ENCODE results near the gene MON1B. TPM values are rescaled to one million over a fixed set of nuclear protein-coding genes. Genes with fewer than 3 reads are reported as not detected.
A peak's percentile ranks its signal among the peaks of the same experiment; 100 is the strongest.
"Not testable (repeated sequence)": the region's sequence is repeated elsewhere in the genome, so short reads cannot be mapped to it uniquely, and the experiment has no call there.

MON1B gene
- total and polyA plus RNA-seq, 2 donors: 7.9 to 14.3 TPM

DNA sequence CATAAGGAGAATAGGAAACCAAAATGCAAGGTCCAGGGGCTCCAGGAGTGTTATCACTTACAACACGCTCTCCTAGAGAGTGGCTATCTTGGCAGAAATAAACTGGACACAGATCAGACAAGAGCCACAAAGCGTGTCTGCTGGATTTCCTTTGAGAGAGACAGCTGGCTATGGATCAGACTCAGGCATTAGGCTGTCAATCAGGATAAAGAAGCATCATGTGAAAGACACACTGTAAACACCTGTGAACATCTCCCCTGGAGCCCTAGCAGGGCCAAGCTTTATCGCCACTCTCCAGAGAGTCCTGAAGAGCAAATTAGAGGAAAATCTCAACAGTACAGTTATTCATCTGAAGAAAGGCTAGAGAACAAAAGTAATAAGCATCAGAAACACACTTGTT, 34.2 kb downstream of the MON1B start:
- Histone ChIP-seq H3K27ac (ENCODE audit: low read depth in 1 of 2, low read length in 1 of 2) (no peak overlapping the region), H3K4me1 (ENCODE audit: control insufficient read depth in 2 of 2, insufficient read depth in 2 of 2, low read length in 2 of 2) (no peaks in the 10 kb centered on the region), H3K4me3 (ENCODE audit: low read length in 2 of 2) (no peak overlapping the region), H3K36me3 (ENCODE audit: control insufficient read depth in 2 of 2, insufficient read depth in 2 of 2, low read length in 1 of 2) (no peaks in the 10 kb centered on the region), H3K9me3 (ENCODE audit: control insufficient read depth in 2 of 2, insufficient read depth in 1 of 2, low read length in 1 of 2) (no peaks in the 10 kb centered on the region), H3K27me3 (ENCODE audit: control insufficient read depth in 2 of 2, insufficient read depth in 1 of 2, low read length in 1 of 2) (no peaks in the 10 kb centered on the region)
- WGBS: 97% methylated on average over 3 of the region's 3 CpGs
- DNase-seq (ENCODE audit: low read depth in 6 of 9, low spot score in 9 of 9): no peak

DNA sequence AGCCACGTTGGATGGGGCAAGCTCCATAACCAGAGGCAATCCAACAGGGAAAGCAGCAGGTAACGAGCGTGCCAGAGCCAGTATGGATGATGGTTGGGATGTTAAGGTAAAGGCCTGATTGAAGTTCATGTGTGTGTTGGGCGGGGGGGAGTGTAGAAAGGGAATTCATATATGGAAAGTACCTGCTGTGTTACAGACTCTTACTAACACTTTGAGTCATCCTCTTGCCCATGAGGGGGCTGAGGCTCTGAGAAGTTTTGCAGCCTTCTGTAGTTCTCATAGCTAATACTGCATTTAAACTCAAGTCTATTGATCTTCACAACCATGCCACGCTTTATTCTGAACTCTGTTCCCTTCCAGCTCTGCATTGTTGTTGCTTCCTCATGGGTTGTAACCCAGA, 36.8 kb downstream of the MON1B start:
- WGBS: 96% methylated on average over 5 of the region's 5 CpGs
- no peaks in the 10 kb centered on the region for H3K27me3 ChIP-seq (ENCODE audit: control insufficient read depth in 2 of 2, insufficient read depth in 1 of 2, low read length in 1 of 2)

DNA sequence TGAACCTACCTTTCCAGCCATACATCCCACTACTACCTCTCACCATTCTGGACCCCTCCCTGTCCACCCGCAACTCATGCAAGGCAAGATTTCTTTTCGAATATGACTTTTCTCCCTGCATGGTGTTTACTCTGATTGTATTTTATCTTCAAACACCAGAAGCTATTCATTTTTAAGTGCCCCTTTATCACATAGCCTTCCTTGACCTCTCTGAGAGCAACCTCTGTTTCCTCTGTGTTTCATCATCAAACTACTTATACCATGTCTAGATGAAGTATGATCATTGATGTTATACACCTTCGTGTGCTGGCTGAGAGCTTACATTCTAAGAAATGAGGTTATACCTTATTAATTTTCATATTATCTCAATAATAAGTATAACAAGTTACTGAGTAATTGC, 40.1 kb downstream of the MON1B start:
- Histone ChIP-seq H3K27ac (ENCODE audit: low read depth in 1 of 2, low read length in 1 of 2) (no peak overlapping the region), H3K4me1 (ENCODE audit: control insufficient read depth in 2 of 2, insufficient read depth in 2 of 2, low read length in 2 of 2) (no peaks in the 10 kb centered on the region), H3K27me3 (ENCODE audit: control insufficient read depth in 2 of 2, insufficient read depth in 1 of 2, low read length in 1 of 2) (no peaks in the 10 kb centered on the region), H3K9me3 (ENCODE audit: control insufficient read depth in 2 of 2, insufficient read depth in 1 of 2, low read length in 1 of 2) (no peaks in the 10 kb centered on the region), H3K4me3 (ENCODE audit: low read length in 2 of 2) (no peak overlapping the region), H3K36me3 (ENCODE audit: control insufficient read depth in 2 of 2, insufficient read depth in 2 of 2, low read length in 1 of 2) (no peaks in the 10 kb centered on the region)
- 80% methylated on average over 3 of the region's 3 CpGs for WGBS
- DNase-seq (ENCODE audit: low read depth in 6 of 9, low spot score in 9 of 9): no peak

More for the DNA sequence above, 36.8 kb downstream of the MON1B start:
- Histone ChIP-seq H3K36me3 (ENCODE audit: control insufficient read depth in 2 of 2, insufficient read depth in 2 of 2, low read length in 1 of 2) (no peaks in the 10 kb centered on the region), H3K27ac (ENCODE audit: low read depth in 1 of 2, low read length in 1 of 2) (no peak overlapping the region), H3K9me3 (ENCODE audit: control insufficient read depth in 2 of 2, insufficient read depth in 1 of 2, low read length in 1 of 2) (no peaks in the 10 kb centered on the region), H3K4me3 (ENCODE audit: low read length in 2 of 2) (no peak overlapping the region), H3K4me1 (ENCODE audit: control insufficient read depth in 2 of 2, insufficient read depth in 2 of 2, low read length in 2 of 2) (no peaks in the 10 kb centered on the region)
- no peak for DNase-seq (ENCODE audit: low read depth in 6 of 9, low spot score in 9 of 9)

DNA sequence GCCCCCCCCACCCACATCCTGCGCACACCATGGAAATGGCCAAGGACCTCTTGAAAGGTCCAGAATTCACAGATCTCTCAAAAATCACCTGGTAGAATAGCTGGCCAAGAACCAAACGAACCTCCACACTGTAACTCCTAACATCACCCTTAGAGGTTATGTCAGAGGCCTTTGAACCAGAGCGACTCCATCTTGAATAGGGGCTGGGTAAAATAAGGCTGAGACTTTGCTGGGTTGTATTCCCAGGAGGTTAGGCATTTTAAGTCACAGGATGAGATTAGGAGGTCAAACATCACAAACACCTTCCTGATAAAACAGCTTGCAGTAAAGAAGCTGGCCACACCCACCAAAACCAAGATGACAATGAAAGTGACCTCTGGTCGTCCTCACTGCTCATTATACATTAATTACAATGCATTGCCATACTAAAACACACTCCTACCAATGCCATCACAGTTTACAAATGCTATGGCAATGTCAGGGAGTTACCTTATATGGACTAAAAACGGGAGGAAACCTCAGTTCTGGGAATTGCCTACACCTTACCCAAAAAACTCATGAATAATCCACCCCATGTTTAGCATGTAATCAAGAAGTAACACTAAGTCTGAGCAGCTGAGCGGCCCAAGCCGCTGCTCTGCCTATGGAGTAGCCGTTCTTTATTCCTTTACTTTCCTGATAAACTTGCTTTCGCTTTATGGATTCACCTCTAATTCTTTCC, 43.0 kb downstream of the MON1B start:
- no peaks in the 10 kb centered on the region for H3K4me1 ChIP-seq (ENCODE audit: control insufficient read depth in 2 of 2, insufficient read depth in 2 of 2, low read length in 2 of 2)
- H3K36me3 ChIP-seq (ENCODE audit: control insufficient read depth in 2 of 2, insufficient read depth in 2 of 2, low read length in 1 of 2): no peaks in the 10 kb centered on the region
- peaks cover 0 to 2% of the 10 kb centered on the region in 2 donors for H3K27me3 ChIP-seq (ENCODE audit: control insufficient read depth in 2 of 2, insufficient read depth in 1 of 2, low read length in 1 of 2)
- no peaks in the 10 kb centered on the region for H3K9me3 ChIP-seq (ENCODE audit: control insufficient read depth in 2 of 2, insufficient read depth in 1 of 2, low read length in 1 of 2)
- no peak overlapping the region for H3K4me3 ChIP-seq (ENCODE audit: low read length in 2 of 2)
- H3K27ac ChIP-seq (ENCODE audit: low read depth in 1 of 2, low read length in 1 of 2): no peak overlapping the region
- DNase-seq (ENCODE audit: low read depth in 6 of 9, low spot score in 9 of 9): no peak
- 86% methylated on average over 9 of the region's 9 CpGs for WGBS

DNA sequence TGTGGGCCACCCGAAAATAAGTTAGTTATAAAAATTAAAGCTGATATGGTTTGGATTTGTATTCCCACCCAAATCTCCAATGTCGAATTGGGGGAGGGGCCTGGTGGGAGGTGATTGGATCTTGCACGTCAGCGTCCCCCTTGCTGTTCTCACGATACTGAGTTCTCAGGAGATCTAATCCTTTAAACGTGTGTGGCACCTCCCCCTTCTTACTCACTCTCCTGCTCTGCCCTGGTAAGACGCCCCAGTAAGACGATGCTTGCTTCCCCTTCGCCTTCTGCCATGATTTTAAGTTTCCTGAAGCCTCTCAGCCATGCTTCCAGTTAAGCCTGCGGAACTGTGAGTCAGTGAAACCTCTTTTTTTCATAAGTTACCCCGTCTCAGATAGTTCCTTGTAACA, 43.6 kb downstream of the MON1B start:
- H3K27ac ChIP-seq (ENCODE audit: low read depth in 1 of 2, low read length in 1 of 2): no peak overlapping the region
- DNase-seq (ENCODE audit: low read depth in 6 of 9, low spot score in 9 of 9): no peak
- no peak overlapping the region for H3K4me3 ChIP-seq (ENCODE audit: low read length in 2 of 2)
- WGBS: 35% methylated on average over 11 of the region's 11 CpGs
- H3K4me1 ChIP-seq (ENCODE audit: control insufficient read depth in 2 of 2, insufficient read depth in 2 of 2, low read length in 2 of 2): no peaks in the 10 kb centered on the region
- H3K9me3 ChIP-seq (ENCODE audit: control insufficient read depth in 2 of 2, insufficient read depth in 1 of 2, low read length in 1 of 2): no peaks in the 10 kb centered on the region
- H3K27me3 ChIP-seq (ENCODE audit: control insufficient read depth in 2 of 2, insufficient read depth in 1 of 2, low read length in 1 of 2): peaks cover 0 to 2% of the 10 kb centered on the region in 2 donors
- no peaks in the 10 kb centered on the region for H3K36me3 ChIP-seq (ENCODE audit: control insufficient read depth in 2 of 2, insufficient read depth in 2 of 2, low read length in 1 of 2)

DNA sequence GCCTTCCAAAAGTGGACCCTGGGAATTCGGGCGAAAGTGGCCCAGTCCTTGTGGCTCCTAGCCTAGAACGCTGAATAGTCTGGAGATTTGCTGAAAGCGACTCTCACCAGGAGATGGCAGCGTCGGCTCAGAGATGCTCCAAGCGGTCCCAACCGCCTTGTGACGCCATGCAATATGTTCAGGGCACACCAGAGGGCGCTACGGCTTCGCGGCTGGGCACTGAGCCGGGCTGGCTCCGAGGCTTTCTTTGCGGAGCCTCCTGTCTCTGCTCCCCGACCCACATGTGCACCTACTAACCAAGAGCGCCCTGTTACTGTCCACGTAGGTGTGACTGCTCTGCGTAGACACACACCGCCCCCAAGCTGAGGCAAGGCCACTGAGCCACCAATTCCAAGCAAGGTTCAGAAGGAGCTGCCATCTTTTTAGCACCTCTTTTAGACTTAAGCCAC, 45.1 kb downstream of the MON1B start:
- no peaks in the 10 kb centered on the region for H3K9me3 ChIP-seq (ENCODE audit: control insufficient read depth in 2 of 2, insufficient read depth in 1 of 2, low read length in 1 of 2)
- no peaks in the 10 kb centered on the region for H3K4me1 ChIP-seq (ENCODE audit: control insufficient read depth in 2 of 2, insufficient read depth in 2 of 2, low read length in 2 of 2)
- peaks cover 0 to 2% of the 10 kb centered on the region in 2 donors for H3K27me3 ChIP-seq (ENCODE audit: control insufficient read depth in 2 of 2, insufficient read depth in 1 of 2, low read length in 1 of 2)
- no peak overlapping the region for H3K4me3 ChIP-seq (ENCODE audit: low read length in 2 of 2)
- no peaks in the 10 kb centered on the region for H3K36me3 ChIP-seq (ENCODE audit: control insufficient read depth in 2 of 2, insufficient read depth in 2 of 2, low read length in 1 of 2)
- H3K27ac ChIP-seq (ENCODE audit: low read depth in 1 of 2, low read length in 1 of 2): no peak overlapping the region
- WGBS: 2% methylated on average over 21 of the region's 21 CpGs
- peak; percentile 65 to 93 (median 82) for DNase-seq (ENCODE audit: low read depth in 6 of 9, low spot score in 9 of 9)

DNA sequence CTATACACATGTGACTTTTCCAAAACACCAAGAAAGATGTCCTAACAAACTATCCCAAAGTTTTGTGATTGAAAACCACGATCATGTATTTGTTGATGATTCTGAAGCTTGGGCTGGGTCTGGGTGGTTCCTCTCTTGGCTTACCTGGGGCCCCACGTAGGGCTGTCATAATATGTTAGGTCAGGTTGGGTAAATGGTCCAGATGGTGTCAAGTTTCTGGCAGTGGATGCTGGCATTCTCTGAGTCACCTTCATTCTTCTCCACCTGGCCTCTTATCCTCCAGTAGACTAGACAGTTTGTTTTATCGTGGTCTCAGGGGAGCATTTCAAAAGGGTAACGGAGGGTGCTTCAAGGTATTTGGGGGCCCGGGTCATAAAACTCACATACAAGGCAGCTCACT, 47.6 kb downstream of the MON1B start:
- Histone ChIP-seq H3K27ac (ENCODE audit: low read depth in 1 of 2, low read length in 1 of 2) (no peak overlapping the region), H3K36me3 (ENCODE audit: control insufficient read depth in 2 of 2, insufficient read depth in 2 of 2, low read length in 1 of 2) (no peaks in the 10 kb centered on the region), H3K9me3 (ENCODE audit: control insufficient read depth in 2 of 2, insufficient read depth in 1 of 2, low read length in 1 of 2) (no peaks in the 10 kb centered on the region), H3K27me3 (ENCODE audit: control insufficient read depth in 2 of 2, insufficient read depth in 1 of 2, low read length in 1 of 2) (peaks cover 0 to 2% of the 10 kb centered on the region in 2 donors), H3K4me1 (ENCODE audit: control insufficient read depth in 2 of 2, insufficient read depth in 2 of 2, low read length in 2 of 2) (no peaks in the 10 kb centered on the region), H3K4me3 (ENCODE audit: low read length in 2 of 2) (no peak overlapping the region)
- WGBS: 85% methylated on average over 5 of the region's 5 CpGs
- no peak for DNase-seq (ENCODE audit: low read depth in 6 of 9, low spot score in 9 of 9)

DNA sequence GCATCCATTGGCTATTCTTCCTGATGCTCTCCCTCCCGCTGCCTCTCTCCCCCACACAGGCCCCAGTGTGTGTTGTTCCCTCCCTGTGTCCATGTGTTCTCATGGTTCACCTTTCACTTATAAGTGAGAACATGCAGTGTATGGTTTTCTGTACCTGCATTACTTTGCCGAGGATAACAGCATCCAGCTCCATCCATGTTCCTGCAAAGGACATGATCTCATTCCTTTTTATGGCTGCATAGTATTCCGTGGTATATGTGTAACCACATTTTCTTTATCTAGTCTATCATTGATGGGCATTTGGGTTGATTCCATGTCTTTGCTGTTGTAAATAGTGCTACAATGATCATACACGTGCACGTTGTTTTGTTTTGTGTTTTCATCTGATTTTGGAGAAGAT, 51.5 kb downstream of the MON1B start:
- not testable (repeated sequence) for H3K4me3 ChIP-seq (ENCODE audit: low read length in 2 of 2); H3K27ac ChIP-seq (ENCODE audit: low read depth in 1 of 2, low read length in 1 of 2); H3K27me3 ChIP-seq (ENCODE audit: control insufficient read depth in 2 of 2, insufficient read depth in 1 of 2, low read length in 1 of 2); H3K36me3 ChIP-seq (ENCODE audit: control insufficient read depth in 2 of 2, insufficient read depth in 2 of 2, low read length in 1 of 2); H3K9me3 ChIP-seq (ENCODE audit: control insufficient read depth in 2 of 2, insufficient read depth in 1 of 2, low read length in 1 of 2); DNase-seq (ENCODE audit: low read depth in 6 of 9, low spot score in 9 of 9); H3K4me1 ChIP-seq (ENCODE audit: control insufficient read depth in 2 of 2, insufficient read depth in 2 of 2, low read length in 2 of 2)
- 98% methylated on average over 5 of the region's 5 CpGs for WGBS

DNA sequence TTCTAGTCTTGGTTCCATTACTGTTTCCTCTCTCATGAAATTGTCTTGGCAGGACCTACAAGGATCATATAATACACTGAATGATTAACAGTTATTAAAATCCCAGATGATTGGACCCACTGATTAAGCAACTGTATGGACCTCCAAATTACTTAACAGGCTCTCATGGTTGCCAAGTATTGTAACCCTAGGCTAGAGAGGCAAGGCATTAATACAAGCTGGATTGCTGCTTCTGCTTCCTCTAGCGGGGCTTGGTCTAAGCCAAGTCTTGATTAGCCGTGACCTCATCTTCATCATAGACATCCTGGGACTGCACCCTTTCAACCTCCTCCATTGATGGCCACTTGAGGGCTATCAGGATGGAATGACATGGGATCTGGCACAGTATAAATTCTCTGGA, 55.2 kb downstream of the MON1B start:
- WGBS: 94% methylated on average over 2 of the region's 2 CpGs
- no peaks in the 10 kb centered on the region for H3K4me1 ChIP-seq (ENCODE audit: control insufficient read depth in 2 of 2, insufficient read depth in 2 of 2, low read length in 2 of 2)
- no peaks in the 10 kb centered on the region for H3K9me3 ChIP-seq (ENCODE audit: control insufficient read depth in 2 of 2, insufficient read depth in 1 of 2, low read length in 1 of 2)
- no peak overlapping the region for H3K4me3 ChIP-seq (ENCODE audit: low read length in 2 of 2)
- no peak for DNase-seq (ENCODE audit: low read depth in 6 of 9, low spot score in 9 of 9)
- no peaks in the 10 kb centered on the region for H3K36me3 ChIP-seq (ENCODE audit: control insufficient read depth in 2 of 2, insufficient read depth in 2 of 2, low read length in 1 of 2)
- H3K27me3 ChIP-seq (ENCODE audit: control insufficient read depth in 2 of 2, insufficient read depth in 1 of 2, low read length in 1 of 2): no peaks in the 10 kb centered on the region
- H3K27ac ChIP-seq (ENCODE audit: low read depth in 1 of 2, low read length in 1 of 2): no peak overlapping the region
